HG03097 (cell line): Measurements from ENCODE around the gene PCBP2.
"Not testable (repeated sequence)": the region's sequence is repeated elsewhere in the genome, so short reads cannot be mapped to it uniquely, and the experiment has no call there.

Experiments used
- ATAC-seq: cut with Tn5 transposase; IDR thresholded peaks from one replicate; pipeline ENCODE4 v1.9.1; 2021; ENCODE audit not compliant: unreplicated experiment, low FRiP score

Gene PCBP2

GRCh38 chr12:53467880-53468279 lies 16.0 kb downstream of the PCBP2 start:
- ATAC-seq = no peak

- no peak for ATAC-seq
Observed at GRCh38 chr12:53468282-53468681, 16.4 kb downstream of the PCBP2 start.

- no peak for ATAC-seq
Observed at GRCh38 chr12:53472056-53472582, 20.2 kb downstream of the PCBP2 start.

DNA sequence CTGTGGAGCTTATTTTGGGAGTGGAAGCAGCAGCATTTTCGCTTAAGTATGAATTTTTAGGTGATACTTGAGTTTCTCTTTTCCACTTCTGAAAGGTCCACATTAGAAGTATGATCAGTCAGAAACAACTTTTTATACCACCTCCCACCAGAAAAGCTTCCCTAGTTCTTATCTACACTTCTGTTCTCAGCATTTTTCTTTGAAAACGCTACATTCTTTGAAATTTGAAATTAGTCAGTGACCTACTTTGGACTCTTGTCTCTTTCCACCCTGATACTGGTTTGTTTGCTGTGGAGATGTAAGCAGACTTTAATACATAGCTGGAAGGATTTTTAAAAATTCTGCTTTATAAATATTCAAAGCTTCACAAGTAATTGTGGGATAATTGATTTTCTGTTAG lies 22.2 kb downstream of the PCBP2 start:
- no peak for ATAC-seq

GRCh38 chr12:53474819-53475218 lies 22.9 kb downstream of the PCBP2 start:
- ATAC-seq = no peak

- no peak for ATAC-seq
Observed at GRCh38 chr12:53476769-53477209, 24.9 kb downstream of the PCBP2 start.

GRCh38 chr12:53478865-53479264 lies 27.0 kb downstream of the PCBP2 start:
- ATAC-seq = no peak

GRCh38 chr12:53479331-53479730 lies 27.4 kb downstream of the PCBP2 start:
- ATAC-seq = no peak

DNA sequence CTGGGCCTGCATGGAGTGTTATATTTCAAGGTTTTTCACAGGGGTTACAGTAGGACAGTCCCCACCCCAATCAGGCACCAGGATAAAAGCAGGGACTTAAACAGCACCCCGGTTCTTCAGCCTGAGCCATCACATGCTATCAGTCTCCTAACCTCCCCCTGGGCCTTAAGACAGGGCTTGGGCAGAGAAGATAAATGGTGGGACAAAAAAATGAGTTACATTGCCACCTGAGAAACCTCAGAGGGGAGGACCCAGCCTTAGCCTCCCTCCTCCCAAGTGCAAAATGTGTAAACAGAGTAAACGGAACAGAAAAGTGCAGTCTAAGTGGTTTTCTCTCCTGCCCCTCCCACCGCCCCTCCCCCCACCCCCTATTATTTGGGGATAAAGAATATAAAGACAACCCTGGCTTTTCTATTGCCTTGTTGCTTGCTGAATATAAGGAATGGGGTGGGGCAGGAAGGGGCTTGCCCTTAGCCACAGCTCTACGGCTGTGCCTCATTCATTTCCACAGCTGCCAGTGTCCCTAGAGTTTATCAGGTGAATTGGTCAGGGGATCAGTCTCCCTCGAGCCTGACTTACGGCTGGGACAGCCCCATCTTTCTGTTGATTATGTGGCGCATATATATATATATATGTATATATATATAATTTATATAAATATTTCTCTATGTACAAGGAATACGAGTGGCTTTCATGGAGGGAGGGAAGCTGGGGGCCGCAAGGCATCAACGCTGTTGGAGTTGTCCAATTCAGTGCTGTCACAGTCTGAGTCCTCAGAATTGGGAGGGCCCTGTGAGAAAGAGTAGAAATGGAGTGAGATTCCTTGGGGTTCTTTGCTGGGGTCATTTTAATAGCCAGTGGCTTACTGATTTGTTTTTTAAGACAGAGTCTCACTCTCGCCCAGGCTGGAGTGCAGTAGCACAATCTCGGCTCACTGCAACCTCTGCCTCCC lies 28.9 kb downstream of the PCBP2 start:
- no peak for ATAC-seq

DNA sequence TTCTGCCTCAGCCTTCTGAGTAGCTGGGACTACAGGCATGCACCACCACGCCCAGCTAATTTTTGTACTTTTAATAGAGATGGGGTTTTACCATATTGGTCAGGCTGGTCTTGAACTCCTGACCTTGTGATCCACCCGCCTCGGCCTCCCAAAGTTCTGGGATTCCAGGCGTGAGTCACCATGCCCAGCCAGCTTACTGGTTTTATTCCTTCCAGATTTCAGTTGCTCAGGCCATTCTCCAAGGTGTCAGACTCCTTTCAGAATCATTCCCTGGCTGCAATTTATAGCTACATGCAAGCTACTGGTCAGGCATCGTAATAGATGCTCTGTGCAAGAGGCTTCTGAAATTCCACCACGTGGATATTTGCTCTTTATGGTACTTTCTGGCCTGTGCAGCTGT lies 29.6 kb downstream of the PCBP2 start:
- not testable (repeated sequence) for ATAC-seq

DNA sequence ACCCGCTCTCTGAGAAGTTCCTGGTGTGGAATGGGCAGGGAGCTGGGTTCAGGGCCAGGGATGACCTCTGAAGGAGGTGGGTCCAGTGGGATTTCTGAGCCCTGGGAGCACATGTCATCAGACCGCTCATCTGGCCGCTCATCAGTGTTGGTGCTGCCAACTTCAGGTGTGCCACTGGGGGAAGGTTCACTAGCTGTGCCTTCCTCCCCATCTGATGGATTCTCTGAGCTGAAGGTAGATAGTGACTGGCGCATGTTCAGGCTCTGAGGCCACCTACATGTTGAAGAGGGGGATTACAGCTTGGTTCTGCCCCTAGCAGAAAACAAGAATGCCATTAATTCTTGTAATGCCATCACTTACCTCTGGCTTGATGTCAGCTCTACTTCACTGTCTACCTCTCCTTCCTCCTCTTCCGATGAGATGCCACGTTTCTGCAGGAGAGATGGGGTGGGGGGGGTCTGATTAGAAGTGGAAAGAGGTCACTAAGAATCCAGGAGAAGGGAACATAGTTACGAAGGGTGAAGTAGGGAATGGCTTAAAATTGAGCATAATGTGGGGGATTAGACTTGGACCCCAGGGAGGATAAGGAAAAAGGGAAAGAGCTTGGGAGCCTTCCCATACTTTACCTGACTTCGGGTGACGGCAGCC lies 30.2 kb downstream of the PCBP2 start:
- no peak for ATAC-seq

GRCh38 chr12:53482626-53483168 lies 30.8 kb downstream of the PCBP2 start:
- no peak for ATAC-seq

GRCh38 chr12:53483225-53483978 lies 31.5 kb downstream of the PCBP2 start:
- no peak for ATAC-seq

- no peak for ATAC-seq
Observed at GRCh38 chr12:53483979-53484377, 32.1 kb downstream of the PCBP2 start.

DNA sequence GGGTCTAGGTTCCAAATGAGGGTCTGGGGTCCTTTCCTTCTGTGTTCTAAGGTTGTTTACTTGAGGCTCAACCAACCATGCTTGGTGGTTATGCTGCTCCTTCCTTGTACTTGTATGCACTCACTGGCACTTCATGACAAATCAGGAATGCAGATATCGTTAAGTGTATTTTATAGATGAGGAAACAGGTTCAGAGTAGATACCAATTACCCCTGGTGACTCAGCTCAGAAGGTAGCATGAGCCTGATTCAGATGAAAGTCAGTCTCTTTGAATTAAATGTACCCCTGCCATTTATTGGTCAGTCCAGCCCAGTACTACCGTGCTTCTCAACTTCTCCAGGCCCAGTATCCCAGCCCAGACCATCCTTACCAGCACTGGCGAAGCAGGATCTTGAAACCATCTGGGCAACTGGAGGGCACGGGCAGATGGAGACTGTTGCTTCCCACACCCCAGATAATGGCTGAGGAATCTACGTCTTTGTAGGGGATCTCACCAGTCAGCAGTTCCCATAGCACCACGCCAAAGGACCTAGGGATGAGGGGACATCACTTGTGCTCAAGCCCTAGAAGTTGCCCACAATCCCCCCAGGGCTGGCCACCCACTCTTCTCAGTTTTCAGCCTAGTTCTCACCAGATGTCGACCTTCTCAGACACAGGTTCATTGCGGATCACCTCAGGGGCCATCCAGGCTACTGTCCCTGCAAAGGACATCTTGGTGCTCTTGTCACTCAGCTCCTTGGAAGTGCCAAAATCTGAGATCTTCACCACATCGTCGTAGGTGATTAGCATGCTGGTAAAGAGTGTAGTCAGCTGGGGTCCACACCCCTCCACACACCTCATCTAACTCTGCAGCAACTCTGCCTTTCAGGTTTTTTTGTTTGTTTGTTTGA lies 33.0 kb downstream of the PCBP2 start:
- no peak for ATAC-seq

DNA sequence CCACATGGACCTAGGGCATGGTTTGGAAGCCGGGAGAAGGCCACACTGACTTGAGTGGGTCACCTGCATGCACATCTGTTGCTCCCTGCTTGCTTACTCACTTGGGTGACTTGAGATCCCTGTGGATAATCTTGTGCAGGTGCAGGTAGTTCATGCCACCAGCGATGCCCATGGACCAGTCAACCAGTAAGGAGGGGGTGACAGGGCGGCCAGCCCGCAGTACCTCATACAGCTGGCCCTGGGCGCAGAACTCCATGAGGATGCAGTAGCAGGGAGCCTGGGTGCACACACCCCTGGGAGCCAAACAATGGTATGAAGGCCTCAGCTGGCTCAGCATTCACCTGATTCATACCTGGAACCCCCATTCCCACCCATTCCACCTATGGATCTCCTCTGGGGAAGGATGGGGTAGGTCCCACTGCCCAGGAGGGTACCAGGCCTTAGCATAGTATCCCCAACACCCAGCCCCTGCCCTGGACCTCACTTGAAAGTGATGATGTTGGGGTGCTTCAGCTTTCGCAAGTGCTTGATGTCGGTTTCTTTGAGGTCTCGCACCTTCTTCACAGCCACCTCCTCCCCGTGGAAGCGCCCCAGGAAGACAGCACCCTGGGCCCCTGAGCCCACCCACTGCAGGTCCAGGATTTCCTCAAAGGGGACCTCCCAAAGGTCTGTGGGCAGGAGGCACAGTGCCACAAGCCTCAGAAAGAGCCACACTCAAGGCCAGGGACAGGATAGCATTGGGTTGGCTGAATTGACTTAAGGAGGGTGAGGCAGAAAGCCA lies 34.2 kb downstream of the PCBP2 start:
- ATAC-seq = no peak

GRCh38 chr12:53486736-53487487 lies 35.0 kb downstream of the PCBP2 start:
- ATAC-seq = no peak

DNA sequence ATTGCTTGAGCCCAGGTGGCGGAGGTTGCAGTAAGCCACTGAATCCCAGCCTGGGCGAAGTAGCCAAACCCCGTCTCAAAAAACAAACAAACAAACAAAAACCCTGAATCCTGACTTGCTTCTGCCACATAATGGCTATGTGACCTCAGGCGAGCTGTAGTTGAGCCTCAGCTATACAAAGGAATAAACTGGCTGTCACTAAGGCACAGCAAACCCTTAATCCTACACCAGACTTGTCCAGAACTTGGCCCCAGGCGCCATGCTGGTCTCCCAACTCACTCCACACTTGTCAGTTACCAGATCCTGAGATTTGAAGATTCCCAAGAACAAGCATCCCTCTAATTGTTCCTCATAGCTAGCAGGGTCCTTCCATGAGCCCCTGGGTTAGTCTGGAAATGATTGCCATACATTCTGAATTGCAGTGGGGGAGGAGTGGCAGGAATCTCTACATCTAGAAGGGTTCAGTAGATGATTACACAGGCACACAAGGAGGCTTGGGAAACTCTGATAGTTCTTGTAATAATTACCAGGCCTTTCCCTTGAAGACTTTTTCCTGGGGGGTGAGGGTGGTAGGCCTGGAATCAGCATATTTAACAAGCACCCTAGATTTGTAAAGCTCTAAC lies 37.5 kb downstream of the PCBP2 start:
- no peak for ATAC-seq
